CD4-positive, alpha-beta T cell (primary cell): ENCODE results near the gene TCHH. TPM values are rescaled to one million over a fixed set of nuclear protein-coding genes. Genes with fewer than 3 reads are reported as not detected.
A peak's percentile ranks its signal among the peaks of the same experiment; 100 is the strongest.

Experiments
- ATAC-seq: fragments of 200-7000 bp; cut with Tn5 transposase; one replicate; pipeline ENCODE4 v1.10.0; 2022; ENCODE audit warnings: mild to moderate bottlenecking; ENCODE audit not compliant: poor library complexity
- CTCF ChIA-PET: fragments of 350-600 bp; sonication (Branson Sonifier 250); formaldehyde crosslinking; loops from one replicate; lab custom pipeline; 2021; ENCODE audit warnings: antibody characterized with exemption, inconsistent platforms; lab: Charles Lee
- POLR2A ChIA-PET: fragments of 350-600 bp; sonication (Branson Sonifier 250); formaldehyde crosslinking; loops from one replicate; lab custom pipeline; 2021; ENCODE audit warnings: antibody characterized with exemption, inconsistent platforms; lab: Charles Lee
- DNase-seq, 14 experiments: peaks; one replicate each; pipeline ENCODE4 v3.0.0-alpha.2; 2013 to 2020; ENCODE audit warnings: mixed read lengths in 2 of 14
- H3K27ac ChIP-seq, 2 donors: one replicate each; pipeline versions ENCODE4 v1.5.1 to v1.7.0; 2013; ENCODE audit warnings: low read length in 2 of 2, low read depth in 1 of 2, mild to moderate bottlenecking in 1 of 2
- H3K27me3 ChIP-seq, 2 experiments: 1 replicate in 1 of 2; 2 replicates in 1 of 2; pipeline versions ENCODE4 v1.6.1 to v1.7.0; 2013; ENCODE audit warnings: low read length in 2 of 2, control low read depth in 1 of 2, mild to moderate bottlenecking in 1 of 2, moderate library complexity in 1 of 2; ENCODE audit not compliant: insufficient read depth in 2 of 2, control insufficient read depth in 1 of 2
- H3K36me3 ChIP-seq: one replicate; pipeline ENCODE4 v1.6.1; 2013; ENCODE audit warnings: low read length, control low read depth; ENCODE audit not compliant: insufficient read depth
- H3K4me1 ChIP-seq: one replicate; pipeline ENCODE4 v1.6.1; 2013; ENCODE audit warnings: low read length, control low read depth; ENCODE audit not compliant: insufficient read depth
- H3K4me3 ChIP-seq: one replicate; pipeline ENCODE4 v1.5.1; 2013; ENCODE audit warnings: mild to moderate bottlenecking, low read length, moderate library complexity
- H3K9me3 ChIP-seq, 2 experiments: 1 replicate in 1 of 2; 2 replicates in 1 of 2; pipeline versions ENCODE4 v1.6.1 to v1.7.0; 2013; ENCODE audit warnings: low read length in 2 of 2, mild to moderate bottlenecking in 2 of 2, control low read depth in 1 of 2, moderate library complexity in 1 of 2; ENCODE audit not compliant: control insufficient read depth in 1 of 2, insufficient read depth in 1 of 2
- H3K27ac Mint-ChIP-seq: one replicate; pipeline ENCODE4 v1.8.0; 2020; ENCODE audit warnings: mixed read lengths
- H3K27me3 Mint-ChIP-seq: one replicate; pipeline ENCODE4 v1.8.0; 2021; ENCODE audit warnings: mixed read lengths
- H3K36me3 Mint-ChIP-seq: one replicate; pipeline ENCODE4 v1.8.0; 2021; ENCODE audit warnings: low read depth, mixed read lengths
- H3K4me1 Mint-ChIP-seq: one replicate; pipeline ENCODE4 v1.8.0; 2021; ENCODE audit warnings: low read depth, mixed read lengths
- H3K4me3 Mint-ChIP-seq: one replicate; pipeline ENCODE4 v1.8.0; 2020; ENCODE audit warnings: mild to moderate bottlenecking, mixed read lengths
- H3K9me3 Mint-ChIP-seq: one replicate; pipeline ENCODE4 v1.8.0; 2020; ENCODE audit warnings: mixed read lengths
- CTCF ChIP-seq: fragments of 200-600 bp; IDR thresholded peaks from one replicate; pipeline ENCODE4 v1.8.0; 2022; ENCODE audit warnings: antibody characterized with exemption, mild to moderate bottlenecking
- intact Hi-C, 2 experiments: fragments of 100-400 bp; cut with DNase I in 1 of 2; cut with micrococcal nuclease in 1 of 2; formaldehyde crosslinking; loops; one replicate each; pipeline versions ENCODE4 v1.15.1 to v1.9.0; 2023 to 2025; cut with DNase I, micrococcal nuclease
- total RNA-seq, 174 experiments: library from RNA in 2 of 174; stranded (reverse) in 2 of 174; gene quantifications; one replicate each; pipeline ENCODE4 v1.2.3 and lab custom pipeline; 2021 to 2026

The TCHH gene
- total RNA-seq, 2 experiments from 2014 or later = not detected

GRCh38 chr1:152109998-152110294 is 5.3 kb downstream of the TCHH start:
- no peak overlapping the region for H3K4me3 Mint-ChIP-seq
- intact Hi-C loops = no loop called here
- ATAC-seq (no peak), DNase-seq (peak in 1 of 14 experiments; percentile 11)
- H3K4me1 ChIP-seq = peaks cover 55% of the 10 kb centered on the region
- no peaks in the 10 kb centered on the region for H3K9me3 Mint-ChIP-seq
- peaks cover 68 to 83% of the 10 kb centered on the region in 2 experiments for H3K27me3 ChIP-seq
- ChIA-PET CTCF (no interaction called here), POLR2A (interaction anchor here (0.7 kb wide), 1 partner anchor 105 kb away, joined by 3 read pairs; no protein-coding TSS in a partner anchor)
- peaks cover 0 to 38% of the 10 kb centered on the region in 2 experiments for H3K9me3 ChIP-seq
- peaks cover 15% of the 10 kb centered on the region for H3K27me3 Mint-ChIP-seq
- no peaks in the 10 kb centered on the region for H3K4me1 Mint-ChIP-seq
- no peak for TF ChIP-seq CTCF
- H3K36me3 ChIP-seq = no peaks in the 10 kb centered on the region
- no peaks in the 10 kb centered on the region for H3K36me3 Mint-ChIP-seq
- H3K4me3 ChIP-seq = peak overlapping the region; percentile 57
- no peak overlapping the region for H3K27ac ChIP-seq
- no peak overlapping the region for H3K27ac Mint-ChIP-seq

DNA sequence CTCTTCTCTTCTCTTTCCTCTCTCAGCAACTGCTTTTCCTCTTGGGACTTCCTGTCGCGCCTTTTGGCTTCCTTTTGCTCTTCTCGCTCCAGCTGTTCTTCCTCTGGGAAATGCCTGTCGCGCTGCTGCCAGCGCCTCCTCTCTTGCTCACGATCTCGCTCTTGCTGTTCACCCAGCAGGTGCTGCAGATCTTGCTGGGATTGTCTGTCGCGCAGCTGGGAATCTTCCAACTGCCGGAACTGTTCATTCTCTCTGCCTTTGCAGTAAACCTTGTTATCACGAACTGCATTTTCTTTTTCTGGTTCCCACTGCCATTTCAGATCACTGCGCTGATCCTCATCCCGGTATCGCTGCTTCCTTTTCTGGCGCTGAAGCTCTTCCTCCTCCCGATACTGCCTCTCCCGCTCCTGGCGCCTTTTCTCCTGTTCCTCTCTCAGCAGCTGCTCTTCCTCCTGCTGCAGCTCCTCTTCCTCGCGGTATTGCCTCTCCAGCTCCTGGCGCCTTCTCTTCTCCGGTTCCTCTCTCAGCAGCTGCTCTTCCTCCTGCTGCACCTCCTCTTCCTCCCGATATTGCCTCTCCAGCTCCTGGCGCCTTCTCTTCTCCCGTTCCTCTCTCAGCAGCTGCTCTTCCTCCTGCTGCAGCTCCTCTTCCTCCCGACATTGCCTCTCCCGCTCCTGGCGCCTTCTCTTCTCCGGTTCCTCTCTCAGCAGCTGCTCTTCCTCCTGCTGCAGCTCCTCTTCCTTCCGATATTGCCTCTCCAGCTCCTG is 5.8 kb downstream of the TCHH start:
- ATAC-seq (no peak), DNase-seq (peak in 2 of 14 experiments; percentile 4 to 5)
- intact Hi-C loops = no loop called here
- H3K27me3 ChIP-seq = peaks cover 68 to 83% of the 10 kb centered on the region in 2 experiments
- CTCF ChIA-PET = no interaction called here
- H3K27ac Mint-ChIP-seq = no peak overlapping the region
- no peaks in the 10 kb centered on the region for H3K36me3 ChIP-seq
- no peaks in the 10 kb centered on the region for H3K36me3 Mint-ChIP-seq
- peaks cover 55% of the 10 kb centered on the region for H3K4me1 ChIP-seq
- H3K4me3 ChIP-seq = peak overlapping the region; percentile 57
- POLR2A ChIA-PET = interaction anchor here (0.7 kb wide), 1 partner anchor 105 kb away, joined by 3 read pairs; no protein-coding TSS in a partner anchor
- H3K27me3 Mint-ChIP-seq = peaks cover 20% of the 10 kb centered on the region
- H3K4me3 Mint-ChIP-seq = no peak overlapping the region
- H3K9me3 Mint-ChIP-seq = no peaks in the 10 kb centered on the region
- no peak for TF ChIP-seq CTCF
- peaks cover 0 to 38% of the 10 kb centered on the region in 2 experiments for H3K9me3 ChIP-seq
- no peaks in the 10 kb centered on the region for H3K4me1 Mint-ChIP-seq
- no peak overlapping the region for H3K27ac ChIP-seq

- Histone ChIP-seq H3K36me3 (no peaks in the 10 kb centered on the region), H3K4me3 (no peak overlapping the region), H3K27ac (no peak overlapping the region), H3K27me3 (peaks cover 67 to 82% of the 10 kb centered on the region in 2 experiments), H3K9me3 (peaks cover 0 to 38% of the 10 kb centered on the region in 2 experiments), H3K4me1 (peaks cover 55% of the 10 kb centered on the region)
- no peaks in the 10 kb centered on the region for H3K36me3 Mint-ChIP-seq
- POLR2A ChIA-PET = no interaction called here
- H3K27me3 Mint-ChIP-seq = peaks cover 24% of the 10 kb centered on the region
- CTCF ChIA-PET = no interaction called here
- no peak overlapping the region for H3K27ac Mint-ChIP-seq
- no peak overlapping the region for H3K4me3 Mint-ChIP-seq
- DNase-seq (no peak), ATAC-seq (no peak)
- H3K4me1 Mint-ChIP-seq = no peaks in the 10 kb centered on the region
- TF ChIP-seq CTCF = no peak
- no peaks in the 10 kb centered on the region for H3K9me3 Mint-ChIP-seq
- intact Hi-C loops = no loop called here
These were observed 6.4 kb downstream of the TCHH start for GRCh38 chr1:152108882-152109222.
